Prostate gland (tissue), 2 donors: Measurements from ENCODE around the gene DYNC2LI1.

Source experiments
- CTCF ChIP-seq, 4 experiments: fragments of 200-600 bp in 2 of 4; fragments of 450-650 bp in 2 of 4; sonication (generic) in 2 of 4; IDR thresholded peaks; 1 replicate in 3 of 4; 2 replicates in 1 of 4; pipeline ENCODE4 v1.5.1; 2016 to 2019; ENCODE audit warnings: antibody characterized with exemption in 4 of 4, mild to moderate bottlenecking in 2 of 4, moderate library complexity in 2 of 4
- POLR2A ChIP-seq: fragments of 450-650 bp; IDR thresholded peaks from one replicate; pipeline ENCODE4 v1.6.1; 2016; ENCODE audit warnings: antibody characterized with exemption, mild to moderate bottlenecking

- TF ChIP-seq CTCF (IDR thresholded peaks at IDR 0.05) (no peak), POLR2A (no peak)
Measured at GRCh38 chr2:43810452-43810851, 36.6 kb downstream of the DYNC2LI1 start.
